Loucy (cell line): ENCODE results near the gene KRT26.

Source experiments
- CTCF ChIP-seq: fragments of 200-600 bp; sonication (generic); conservative IDR thresholded peaks from 2 replicates; pipeline ENCODE4 v1.5.1; 2014; ENCODE audit warnings: mild to moderate bottlenecking, antibody characterized with exemption, low read length
- EZH2phosphoT487 ChIP-seq: fragments of 200-600 bp; IDR thresholded peaks from 2 replicates; pipeline ENCODE4 v1.6.1; 2018; ENCODE audit warnings: antibody characterized with exemption, mild to moderate bottlenecking, moderate library complexity, borderline replicate concordance

GRCh38 chr17:40819528-40820125, 47.6 kb upstream of the KRT26 start:
- no peak for TF ChIP-seq CTCF
- TF ChIP-seq EZH2phosphoT487, result no peak
